Transverse colon (tissue), 4 donors: ENCODE measurements around the gene NMRAL1.
A peak's percentile ranks its signal among the peaks of the same experiment; 100 is the strongest.

Source experiments
- EP300 ChIP-seq: sonication (generic); formaldehyde crosslinking; IDR thresholded peaks from one replicate; pipeline ENCODE4 v1.6.1; 2017; ENCODE audit warnings: antibody characterized with exemption, low read depth
- POLR2A ChIP-seq: fragments of 450-650 bp; IDR thresholded peaks from one replicate; pipeline ENCODE4 v1.6.1; 2016; ENCODE audit warnings: antibody characterized with exemption, mild to moderate bottlenecking, moderate library complexity
- POLR2AphosphoS5 ChIP-seq, 3 donors: sonication (generic); formaldehyde crosslinking; IDR thresholded peaks; one replicate each; pipeline ENCODE4 v1.6.1; 2016; ENCODE audit warnings: antibody characterized with exemption in 3 of 3
- TF ChIP-seq, protein P1 (sequence below), 5 experiments: fragments of 200-600 bp in 3 of 5; fragments of 450-650 bp in 2 of 5; sonication (generic) in 3 of 5; IDR thresholded peaks; 1 replicate in 2 of 5; 2 replicates in 3 of 5; pipeline ENCODE4 v1.5.1; 2016 to 2017; ENCODE audit warnings: antibody characterized with exemption in 5 of 5, inconsistent platforms in 3 of 5, mild to moderate bottlenecking in 2 of 5, moderate library complexity in 1 of 5

- TF ChIP-seq, protein P1, sequence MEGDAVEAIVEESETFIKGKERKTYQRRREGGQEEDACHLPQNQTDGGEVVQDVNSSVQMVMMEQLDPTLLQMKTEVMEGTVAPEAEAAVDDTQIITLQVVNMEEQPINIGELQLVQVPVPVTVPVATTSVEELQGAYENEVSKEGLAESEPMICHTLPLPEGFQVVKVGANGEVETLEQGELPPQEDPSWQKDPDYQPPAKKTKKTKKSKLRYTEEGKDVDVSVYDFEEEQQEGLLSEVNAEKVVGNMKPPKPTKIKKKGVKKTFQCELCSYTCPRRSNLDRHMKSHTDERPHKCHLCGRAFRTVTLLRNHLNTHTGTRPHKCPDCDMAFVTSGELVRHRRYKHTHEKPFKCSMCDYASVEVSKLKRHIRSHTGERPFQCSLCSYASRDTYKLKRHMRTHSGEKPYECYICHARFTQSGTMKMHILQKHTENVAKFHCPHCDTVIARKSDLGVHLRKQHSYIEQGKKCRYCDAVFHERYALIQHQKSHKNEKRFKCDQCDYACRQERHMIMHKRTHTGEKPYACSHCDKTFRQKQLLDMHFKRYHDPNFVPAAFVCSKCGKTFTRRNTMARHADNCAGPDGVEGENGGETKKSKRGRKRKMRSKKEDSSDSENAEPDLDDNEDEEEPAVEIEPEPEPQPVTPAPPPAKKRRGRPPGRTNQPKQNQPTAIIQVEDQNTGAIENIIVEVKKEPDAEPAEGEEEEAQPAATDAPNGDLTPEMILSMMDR (IDR thresholded peaks at IDR 0.05) = peak; percentile 19 to 33 (median 30)
- TF ChIP-seq POLR2A (no peak), EP300 (no peak), POLR2AphosphoS5 (IDR thresholded peaks at IDR 0.05) (no peak)
Measured at GRCh38 chr16:4517812-4518680, 43.6 kb upstream of the NMRAL1 start.
